NCI-H2227 (cell line): ENCODE data around the gene XPO6.

Source experiments
- DNase-seq: peaks from one replicate; lab custom pipeline; 2025; ENCODE audit not compliant: unreplicated experiment; lab: John Stamatoyannopoulos, UW

Gene XPO6

GRCh38 chr16:28093385-28093725 lies 118.4 kb downstream of the XPO6 start:
- DNase-seq = no peak

- no peak for DNase-seq
Observed at GRCh38 chr16:28092721-28093384, 118.9 kb downstream of the XPO6 start.

- no peak for DNase-seq
Observed at GRCh38 chr16:28091656-28092055, 120.1 kb downstream of the XPO6 start.

DNA sequence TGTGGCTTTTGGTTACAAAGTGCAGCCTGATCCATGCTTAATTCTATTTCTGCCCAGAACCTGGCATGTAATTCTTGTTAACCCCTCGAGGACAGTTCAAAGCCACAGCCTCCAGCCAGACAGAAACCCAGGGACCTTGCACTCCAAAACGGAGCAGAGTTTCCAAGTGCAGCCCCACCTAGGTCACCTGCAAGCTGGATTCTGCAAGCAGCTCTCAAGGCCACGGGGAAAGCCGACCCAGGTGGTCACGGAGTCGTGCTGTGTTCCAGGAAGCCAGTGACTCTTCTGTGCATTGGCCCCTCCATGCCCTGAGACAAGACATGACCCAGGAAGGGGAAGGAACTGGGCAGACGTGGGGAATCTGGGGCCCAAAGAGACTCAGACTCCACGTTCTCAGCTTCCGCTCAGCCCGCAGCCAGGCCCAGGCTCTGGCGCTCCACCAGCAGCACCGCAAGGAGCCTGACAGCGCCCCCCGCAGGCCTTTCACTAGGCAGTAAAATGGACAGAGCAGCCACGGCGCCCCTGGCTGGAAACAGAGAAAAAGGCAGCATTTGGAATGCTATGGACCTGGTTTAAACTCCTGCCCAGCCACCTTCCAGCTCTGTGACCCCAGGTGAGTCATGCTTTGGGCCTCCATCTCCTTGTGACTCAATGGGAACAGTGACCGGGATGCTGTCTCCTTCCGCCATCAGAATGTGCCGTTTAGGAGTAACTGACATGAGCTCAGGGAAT lies 121.0 kb downstream of the XPO6 start:
- no peak for DNase-seq

DNA sequence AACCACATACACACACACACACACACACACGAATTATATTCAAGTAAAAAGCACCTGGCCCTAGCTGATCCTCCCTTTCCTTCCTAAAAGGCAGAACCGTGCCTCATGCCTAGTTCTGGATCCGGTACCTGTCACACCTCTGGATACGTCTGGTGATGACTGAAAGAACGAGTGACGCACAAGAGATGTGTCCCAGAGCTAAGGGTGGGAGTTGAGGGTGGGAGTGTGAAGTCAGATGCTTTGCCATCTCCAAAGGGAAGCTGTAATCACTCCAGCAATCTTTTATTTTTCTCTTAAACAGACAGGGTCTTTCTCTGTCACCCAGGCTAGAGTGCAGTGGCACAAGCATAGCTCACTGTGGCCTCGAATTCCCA lies 121.8 kb downstream of the XPO6 start:
- DNase-seq = no peak

- DNase-seq = no peak
Observed at GRCh38 chr16:28089205-28089991, 122.4 kb downstream of the XPO6 start.

DNA sequence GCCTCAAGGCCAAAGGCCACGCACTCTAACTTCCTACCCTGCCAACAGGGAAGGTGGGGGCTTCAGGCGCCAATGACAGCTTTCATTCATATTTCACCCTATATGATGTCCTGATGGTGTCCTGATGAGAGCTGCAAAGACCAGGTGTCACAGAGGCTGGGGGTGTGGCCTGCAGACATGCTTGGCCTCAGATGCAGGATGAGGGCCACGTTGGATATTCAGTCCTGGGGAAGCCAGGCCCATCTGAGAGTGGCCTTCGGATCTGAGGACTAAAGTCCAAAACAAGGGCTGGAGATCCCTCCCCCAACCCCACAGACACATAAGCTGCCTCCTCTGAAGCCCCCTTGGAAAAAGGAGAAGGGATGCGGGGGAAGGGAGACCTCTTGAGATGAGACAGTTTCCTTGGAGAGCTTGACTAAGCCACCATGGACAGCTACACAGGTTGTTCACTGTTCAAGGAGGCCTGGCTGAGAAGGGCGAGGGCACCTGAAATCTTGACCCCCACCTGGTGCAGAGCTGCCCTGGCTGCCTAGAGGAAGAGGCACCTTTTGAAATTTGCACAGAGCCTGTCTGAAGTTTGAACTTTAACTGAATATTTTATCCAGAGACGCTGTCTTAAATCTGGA lies 124.0 kb downstream of the XPO6 start:
- DNase-seq = no peak

GRCh38 chr16:28087140-28087660 lies 124.6 kb downstream of the XPO6 start:
- DNase-seq = no peak

DNA sequence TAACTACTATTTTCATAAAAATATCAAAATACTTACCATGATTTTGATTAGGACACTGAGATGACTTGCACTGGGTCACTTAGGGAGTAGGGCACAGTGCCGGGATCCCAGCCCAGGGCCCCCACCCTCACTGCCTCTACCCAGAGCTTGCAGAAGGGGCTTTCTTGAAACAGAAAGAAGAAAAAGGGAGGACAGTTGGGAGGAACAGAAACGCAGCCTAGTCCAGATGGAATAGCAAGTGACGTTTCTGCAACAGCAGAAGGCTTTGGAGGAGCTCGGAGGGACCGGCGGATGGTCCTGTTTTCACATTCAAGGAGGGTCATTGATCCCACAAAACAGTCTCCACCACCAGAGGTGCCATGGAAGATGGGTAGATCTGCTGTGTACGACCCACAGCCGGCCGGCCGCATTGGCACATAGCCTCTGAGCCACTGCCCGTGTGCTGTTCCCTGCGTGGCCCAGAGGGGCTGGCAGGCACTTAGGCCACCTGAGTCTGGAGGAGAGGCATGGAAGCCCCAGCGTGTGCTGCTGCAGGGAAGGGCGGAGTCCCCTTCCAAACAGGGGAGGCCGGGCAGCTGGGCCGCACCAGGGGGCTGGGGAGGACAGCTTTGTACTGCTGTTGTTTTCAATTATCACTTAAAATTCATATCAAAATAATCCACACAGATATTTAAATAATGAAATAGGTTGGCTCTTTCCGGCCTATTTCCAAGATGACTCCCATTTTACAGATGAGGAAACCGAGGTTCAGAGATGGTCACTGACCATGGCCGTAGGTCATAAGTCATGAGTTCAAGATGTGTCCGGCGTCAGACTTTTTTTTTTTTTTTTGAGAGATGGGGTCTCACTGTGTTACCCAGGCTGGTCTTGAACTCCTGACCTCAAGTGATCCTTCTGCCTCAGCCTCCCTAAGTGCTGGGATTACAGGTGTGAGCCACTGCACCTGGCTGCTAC lies 125.3 kb downstream of the XPO6 start:
- DNase-seq = no peak

- no peak for DNase-seq
Observed at GRCh38 chr16:28085389-28086171, 126.2 kb downstream of the XPO6 start.

- no peak for DNase-seq
Observed at GRCh38 chr16:28084209-28084608, 127.6 kb downstream of the XPO6 start.

DNA sequence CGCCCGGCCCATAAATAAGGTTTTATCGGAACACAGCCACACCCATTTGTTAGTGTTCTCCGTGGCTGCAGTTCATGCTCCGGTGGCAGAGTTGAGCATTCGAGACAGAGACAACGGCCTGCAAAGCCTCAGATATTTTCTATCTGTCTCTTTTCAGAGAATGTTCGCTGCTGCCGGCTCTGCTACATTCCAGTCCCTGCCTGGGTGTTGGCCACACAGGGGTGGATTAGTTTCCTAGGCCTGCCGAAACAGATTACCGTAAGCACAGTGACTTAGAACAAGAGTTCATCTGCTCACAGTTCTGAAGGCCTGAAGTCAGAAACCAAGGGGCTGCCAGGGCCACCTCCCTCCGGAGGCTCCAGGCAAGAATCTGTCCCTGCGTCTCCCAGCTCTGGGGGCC lies 129.1 kb downstream of the XPO6 start:
- no peak for DNase-seq

DNA sequence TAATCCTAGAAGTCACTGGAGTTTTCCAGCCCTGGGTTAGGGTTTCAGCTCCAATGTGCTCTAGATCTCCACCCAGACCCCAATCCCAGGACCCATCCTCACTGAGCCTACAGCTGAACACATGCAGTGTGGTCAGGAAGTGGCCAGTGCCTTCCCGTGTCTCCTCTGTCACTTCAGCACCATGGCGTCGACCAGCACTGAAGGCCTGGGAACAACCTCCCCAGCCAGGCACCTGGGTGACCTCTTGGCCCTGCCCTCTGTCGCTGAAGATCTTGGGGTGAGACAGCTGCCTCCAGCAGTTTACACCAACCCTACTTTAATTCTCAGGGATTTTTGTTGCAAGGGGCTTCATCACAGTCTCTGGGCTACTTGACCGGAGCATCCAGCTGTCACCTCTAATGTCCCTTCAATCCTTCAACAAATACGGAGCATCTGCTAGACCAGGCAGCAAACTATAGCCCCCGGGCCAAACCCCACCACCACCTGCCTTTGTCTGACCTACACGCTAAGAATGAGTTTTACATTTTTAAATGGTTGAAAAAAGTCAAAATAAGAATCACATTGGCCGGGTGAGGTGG lies 130.3 kb downstream of the XPO6 start:
- no peak for DNase-seq

DNA sequence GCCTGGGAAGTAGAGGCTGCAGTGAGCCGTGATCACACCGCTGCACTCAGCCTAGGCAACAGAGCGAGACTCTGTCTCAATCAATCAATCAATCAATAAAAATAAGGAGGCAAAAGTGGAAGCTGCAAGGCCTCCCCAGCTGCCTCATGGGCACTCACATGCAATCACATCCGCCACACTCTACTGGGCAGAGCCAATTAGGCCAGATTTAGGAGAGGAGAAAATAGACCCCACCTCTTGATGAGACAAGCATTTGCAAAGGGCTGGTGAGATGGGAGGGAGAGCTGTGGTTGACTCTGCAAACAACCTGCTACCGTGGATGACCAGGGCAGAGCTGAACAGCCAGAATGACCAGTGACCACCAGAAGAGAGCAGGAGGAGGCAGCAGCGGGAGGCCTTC lies 133.5 kb downstream of the XPO6 start:
- DNase-seq = no peak

DNA sequence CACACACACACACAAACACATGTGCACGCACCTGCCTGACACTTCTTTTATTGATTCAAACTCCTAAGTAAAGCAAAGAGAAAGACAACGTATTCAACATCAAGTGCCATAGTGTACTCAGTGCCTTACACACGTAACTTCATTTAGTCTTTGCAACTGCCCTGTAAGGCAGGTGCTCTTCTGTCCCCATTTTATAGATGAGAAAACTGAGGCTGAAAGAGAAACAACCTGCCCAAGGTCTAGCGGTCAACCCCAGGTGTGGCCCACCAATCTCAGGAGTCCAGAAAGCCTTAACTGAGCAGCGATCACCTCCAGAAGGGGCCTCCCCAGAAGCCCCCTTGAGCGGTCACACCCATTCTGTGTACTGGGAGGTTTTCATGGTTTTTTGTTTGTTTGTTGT lies 137.9 kb downstream of the XPO6 start:
- DNase-seq = no peak

DNA sequence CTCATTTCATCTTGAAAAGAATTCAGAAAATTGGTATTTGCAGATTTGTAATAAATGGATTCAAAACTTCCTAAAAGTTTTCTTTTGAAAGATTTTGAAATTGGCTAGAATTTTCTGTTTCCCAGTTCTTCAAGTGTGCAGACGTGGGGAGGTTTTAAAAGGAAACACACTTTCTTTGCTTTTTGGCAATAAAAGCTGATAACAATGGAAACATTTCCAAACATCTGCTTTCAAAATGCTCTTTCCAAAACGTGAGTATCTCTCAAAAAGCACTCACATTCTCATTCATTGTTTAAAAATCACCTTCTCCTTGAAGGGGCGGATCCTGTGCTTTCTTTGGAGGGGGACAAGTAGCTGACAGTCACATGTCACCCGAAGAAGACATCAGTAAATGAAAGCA lies 139.7 kb downstream of the XPO6 start:
- no peak for DNase-seq

DNA sequence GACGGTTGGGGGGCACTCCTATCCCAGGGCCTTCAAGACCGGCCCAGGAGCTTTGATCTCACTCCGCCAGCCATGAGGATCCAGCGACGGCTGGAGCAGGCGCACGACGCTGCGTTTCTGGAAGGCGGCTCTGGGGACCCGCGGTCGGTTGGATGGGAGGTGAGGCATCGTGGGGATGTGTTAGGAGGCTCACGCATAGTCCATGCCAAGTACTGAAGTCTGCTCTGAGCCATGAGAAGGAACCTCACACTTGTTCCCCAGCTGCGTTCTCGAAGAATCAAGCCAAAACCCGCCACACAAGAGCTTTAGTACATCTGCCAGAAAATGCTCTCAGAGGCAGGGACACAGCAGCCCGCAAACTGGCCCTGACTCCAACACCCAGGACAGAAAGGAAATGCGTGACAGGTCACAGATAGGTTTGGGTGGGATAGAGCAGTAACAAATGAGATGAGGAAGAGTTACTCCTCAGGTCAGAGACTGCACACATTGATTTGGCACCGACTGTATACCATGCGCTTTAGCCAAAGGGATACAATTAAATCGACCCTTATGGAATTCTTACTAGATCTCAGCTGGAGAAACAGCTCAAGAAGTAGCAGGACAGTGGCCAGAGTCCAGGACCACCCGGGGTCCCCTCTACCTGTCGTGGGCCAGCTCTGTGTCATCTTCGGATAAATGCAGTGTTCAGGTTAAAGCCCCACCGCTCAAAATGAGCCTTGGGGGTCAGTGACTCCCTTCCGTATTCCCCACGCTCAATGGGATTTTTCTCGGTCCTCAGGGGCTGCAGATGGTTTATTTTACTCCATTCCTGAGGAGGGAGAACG lies 141.6 kb downstream of the XPO6 start:
- no peak for DNase-seq

- DNase-seq = no peak
Observed at GRCh38 chr16:28068976-28069375, 142.8 kb downstream of the XPO6 start.
